ENCODE results near the gene L3MBTL3. TPM values are rescaled to one million over a fixed set of nuclear protein-coding genes. Genes with fewer than 3 reads are reported as not detected.

The L3MBTL3 gene
- total RNA-seq, 1 experiment from 2014 or later, result 3.1 TPM

DNA sequence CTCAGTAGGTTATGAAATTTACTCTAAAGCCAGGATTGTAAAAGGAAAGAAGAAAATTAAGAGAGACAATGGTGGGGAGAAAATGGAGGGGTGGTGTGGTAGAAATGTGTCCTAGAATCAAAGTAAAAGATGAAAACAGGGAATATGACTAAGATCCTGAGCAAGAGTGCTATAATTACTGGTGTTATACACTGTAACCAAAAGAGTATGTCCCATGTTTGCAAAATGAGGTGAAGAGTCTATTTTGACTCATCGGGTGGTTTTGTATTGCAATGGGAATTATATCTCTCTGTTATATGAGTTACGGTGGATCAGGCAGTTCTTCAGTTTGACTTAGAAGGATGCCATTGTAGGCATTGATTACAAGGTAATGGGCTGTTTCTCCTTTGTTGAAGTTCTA is 8.5 kb downstream of the L3MBTL3 start:
- no peak overlapping the region for H3K9ac ChIP-seq (ENCODE audit: low read length)
- TF ChIP-seq EZH2 (IDR thresholded peaks at IDR 0.05; ENCODE audit: low read length, unreplicated experiment) (no peak), EZH2phosphoT487 (IDR thresholded peaks at IDR 0.05; ENCODE audit: borderline replicate concordance, low read length) (no peak)
- TF ChIP-seq, protein P1, sequence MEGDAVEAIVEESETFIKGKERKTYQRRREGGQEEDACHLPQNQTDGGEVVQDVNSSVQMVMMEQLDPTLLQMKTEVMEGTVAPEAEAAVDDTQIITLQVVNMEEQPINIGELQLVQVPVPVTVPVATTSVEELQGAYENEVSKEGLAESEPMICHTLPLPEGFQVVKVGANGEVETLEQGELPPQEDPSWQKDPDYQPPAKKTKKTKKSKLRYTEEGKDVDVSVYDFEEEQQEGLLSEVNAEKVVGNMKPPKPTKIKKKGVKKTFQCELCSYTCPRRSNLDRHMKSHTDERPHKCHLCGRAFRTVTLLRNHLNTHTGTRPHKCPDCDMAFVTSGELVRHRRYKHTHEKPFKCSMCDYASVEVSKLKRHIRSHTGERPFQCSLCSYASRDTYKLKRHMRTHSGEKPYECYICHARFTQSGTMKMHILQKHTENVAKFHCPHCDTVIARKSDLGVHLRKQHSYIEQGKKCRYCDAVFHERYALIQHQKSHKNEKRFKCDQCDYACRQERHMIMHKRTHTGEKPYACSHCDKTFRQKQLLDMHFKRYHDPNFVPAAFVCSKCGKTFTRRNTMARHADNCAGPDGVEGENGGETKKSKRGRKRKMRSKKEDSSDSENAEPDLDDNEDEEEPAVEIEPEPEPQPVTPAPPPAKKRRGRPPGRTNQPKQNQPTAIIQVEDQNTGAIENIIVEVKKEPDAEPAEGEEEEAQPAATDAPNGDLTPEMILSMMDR (conservative IDR thresholded peaks at IDR 0.05; ENCODE audit: low read depth, low read length), result no peak
- H3F3A ChIP-seq (ENCODE audit: low read length, unreplicated experiment), result no peaks in the 10 kb centered on the region
- ATAC-seq, result no peak
- ChIA-PET POLR2A (ENCODE audit: unreplicated experiment) (no interaction called here), CTCF (no interaction called here)
- H3K9me3 ChIP-seq (ENCODE audit: low read length), result no peaks in the 10 kb centered on the region
- H4K20me1 ChIP-seq (ENCODE audit: low read length), result no peaks in the 10 kb centered on the region
- H3K79me2 ChIP-seq (ENCODE audit: low read length), result no peaks in the 10 kb centered on the region
- H3K27ac ChIP-seq (ENCODE audit: low read length), result no peak overlapping the region
- H3K4me2 ChIP-seq (ENCODE audit: low read length), result no peak overlapping the region
- H3K4me1 ChIP-seq (ENCODE audit: insufficient read depth, low read length), result no peaks in the 10 kb centered on the region
- DNase-seq, result peak; percentile 7
- intact Hi-C loops (cut with micrococcal nuclease), result no loop called here
- H3K4me3 ChIP-seq (ENCODE audit: low read length), result no peak overlapping the region
- H3K36me3 ChIP-seq (ENCODE audit: low read depth, low read length), result no peaks in the 10 kb centered on the region
- H3K9me2 ChIP-seq (replicated peaks; ENCODE audit: low read length), result no peaks in the 10 kb centered on the region
- H3K27me3 ChIP-seq (ENCODE audit: low read length), result no peaks in the 10 kb centered on the region
- no peak overlapping the region for H2AFZ ChIP-seq (ENCODE audit: low read length)
- BruUV-seq (replicated peaks), result no TSS peak

DNA sequence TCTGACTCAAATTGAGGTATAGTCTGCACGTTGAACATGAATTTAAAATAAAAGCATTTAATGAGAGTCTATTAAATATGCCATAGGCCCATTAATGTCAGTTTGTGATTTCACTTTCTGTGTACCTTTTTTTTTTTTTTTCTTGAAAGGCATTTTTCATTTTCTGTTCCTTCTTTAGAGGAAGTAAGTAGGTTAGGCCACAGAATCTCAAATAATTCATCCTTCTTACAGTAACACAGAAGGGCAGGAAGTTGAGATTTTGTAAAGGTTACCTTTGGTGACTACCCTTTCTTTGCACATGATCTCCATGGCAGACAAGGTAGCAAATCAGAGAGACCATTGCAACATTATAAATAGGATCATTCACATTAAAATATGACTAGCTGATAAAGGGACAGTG is 9.6 kb downstream of the L3MBTL3 start:
- Histone ChIP-seq H4K20me1 (ENCODE audit: low read length) (no peaks in the 10 kb centered on the region), H3K27me3 (ENCODE audit: low read length) (no peaks in the 10 kb centered on the region), H3K79me2 (ENCODE audit: low read length) (no peaks in the 10 kb centered on the region), H2AFZ (ENCODE audit: low read length) (no peak overlapping the region), H3K36me3 (ENCODE audit: low read depth, low read length) (no peaks in the 10 kb centered on the region), H3K27ac (ENCODE audit: low read length) (no peak overlapping the region), H3F3A (ENCODE audit: low read length, unreplicated experiment) (no peaks in the 10 kb centered on the region), H3K4me2 (ENCODE audit: low read length) (no peak overlapping the region), H3K4me3 (ENCODE audit: low read length) (no peak overlapping the region), H3K4me1 (ENCODE audit: insufficient read depth, low read length) (no peaks in the 10 kb centered on the region), H3K9me2 (replicated peaks; ENCODE audit: low read length) (no peaks in the 10 kb centered on the region), H3K9ac (ENCODE audit: low read length) (no peak overlapping the region), H3K9me3 (ENCODE audit: low read length) (no peaks in the 10 kb centered on the region)
- ChIA-PET POLR2A (ENCODE audit: unreplicated experiment) (interaction anchor here (0.6 kb wide), 1 partner anchor 286 kb away, joined by 4 read pairs; no protein-coding TSS in a partner anchor), CTCF (no interaction called here)
- TF ChIP-seq EZH2phosphoT487 (IDR thresholded peaks at IDR 0.05; ENCODE audit: borderline replicate concordance, low read length), result no peak
- TF ChIP-seq EZH2 (IDR thresholded peaks at IDR 0.05; ENCODE audit: low read length, unreplicated experiment), result no peak
- TF ChIP-seq, protein P1 (conservative IDR thresholded peaks at IDR 0.05; ENCODE audit: low read depth, low read length), result no peak
- intact Hi-C loops (cut with micrococcal nuclease), result no loop called here
- no peak for ATAC-seq
- BruUV-seq (replicated peaks), result no TSS peak
- DNase-seq, result no peak

DNA sequence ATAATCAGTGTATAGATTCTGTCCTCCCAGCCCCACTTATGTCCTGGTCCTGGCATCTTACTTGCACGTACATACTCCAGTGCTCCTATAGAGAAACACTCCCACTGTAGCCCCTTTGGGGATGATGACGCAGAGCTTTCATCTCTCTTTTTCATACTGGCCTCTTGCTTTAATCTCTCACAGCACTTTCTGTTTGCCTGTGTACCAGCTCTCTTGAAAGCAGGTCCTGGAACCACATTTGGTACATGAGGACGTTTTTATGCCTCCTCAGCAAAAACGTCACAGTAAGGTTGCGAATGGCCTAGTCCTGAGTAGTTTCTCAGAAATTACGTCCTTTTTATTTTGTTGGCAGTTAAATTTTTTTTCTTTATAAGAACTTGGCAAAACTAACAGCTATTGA is 10.8 kb downstream of the L3MBTL3 start:
- Histone ChIP-seq H3K9ac (ENCODE audit: low read length) (no peak overlapping the region), H3K27ac (ENCODE audit: low read length) (no peak overlapping the region), H3K79me2 (ENCODE audit: low read length) (no peaks in the 10 kb centered on the region), H3K4me2 (ENCODE audit: low read length) (no peak overlapping the region), H3K27me3 (ENCODE audit: low read length) (no peaks in the 10 kb centered on the region), H3K4me3 (ENCODE audit: low read length) (no peak overlapping the region), H2AFZ (ENCODE audit: low read length) (no peak overlapping the region), H3K9me3 (ENCODE audit: low read length) (no peaks in the 10 kb centered on the region), H3K9me2 (replicated peaks; ENCODE audit: low read length) (no peaks in the 10 kb centered on the region), H3F3A (ENCODE audit: low read length, unreplicated experiment) (no peaks in the 10 kb centered on the region), H3K36me3 (ENCODE audit: low read depth, low read length) (no peaks in the 10 kb centered on the region), H4K20me1 (ENCODE audit: low read length) (no peaks in the 10 kb centered on the region), H3K4me1 (ENCODE audit: insufficient read depth, low read length) (peaks cover 4% of the 10 kb centered on the region)
- ATAC-seq, result no peak
- CTCF ChIA-PET, result no interaction called here
- POLR2A ChIA-PET (ENCODE audit: unreplicated experiment), result no interaction called here
- no peak for DNase-seq
- no TSS peak for BruUV-seq (replicated peaks)
- TF ChIP-seq EZH2phosphoT487 (IDR thresholded peaks at IDR 0.05; ENCODE audit: borderline replicate concordance, low read length) (no peak), EZH2 (IDR thresholded peaks at IDR 0.05; ENCODE audit: low read length, unreplicated experiment) (no peak)
- TF ChIP-seq, protein P1 (conservative IDR thresholded peaks at IDR 0.05; ENCODE audit: low read depth, low read length), result no peak
- intact Hi-C loops (cut with micrococcal nuclease), result no loop called here
